OCI-LY7 (cell line): ENCODE results near the gene DNAH8.

Source experiments
- EZH2phosphoT487 ChIP-seq: fragments of 200-600 bp; sonication (generic); IDR thresholded peaks from 2 replicates; pipeline ENCODE4 v1.6.1; 2018; ENCODE audit warnings: low read depth, borderline replicate concordance, mild to moderate bottlenecking, mixed run types, antibody characterized with exemption, low read length, moderate library complexity, mixed read lengths
- TF ChIP-seq, protein P1 (sequence below): fragments of 200-600 bp; sonication (generic); conservative IDR thresholded peaks from 2 replicates; pipeline ENCODE4 v1.5.1; 2014; ENCODE audit warnings: mild to moderate bottlenecking, antibody characterized with exemption, low read length, moderate library complexity, mixed read lengths

DNA sequence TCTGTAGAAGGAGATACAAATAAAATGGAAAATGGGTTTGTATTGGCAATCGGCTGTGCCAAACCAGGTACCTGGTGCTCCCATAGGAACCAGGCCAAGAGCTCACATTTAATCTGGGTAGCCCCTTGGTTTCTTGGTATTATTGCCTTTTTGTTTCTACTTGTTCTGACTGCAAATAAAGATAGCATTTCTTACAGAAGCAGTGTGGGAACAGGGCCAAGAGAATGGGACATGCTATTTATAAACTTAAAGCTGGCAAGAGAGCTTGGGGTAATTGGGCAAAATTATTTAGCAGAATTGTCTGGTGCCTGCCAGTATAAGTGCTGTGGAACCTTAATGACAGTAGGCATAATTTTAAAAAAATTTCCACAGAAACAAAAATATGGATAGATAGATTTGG is 219.9 kb downstream of the DNAH8 start:
- TF ChIP-seq, protein P1, sequence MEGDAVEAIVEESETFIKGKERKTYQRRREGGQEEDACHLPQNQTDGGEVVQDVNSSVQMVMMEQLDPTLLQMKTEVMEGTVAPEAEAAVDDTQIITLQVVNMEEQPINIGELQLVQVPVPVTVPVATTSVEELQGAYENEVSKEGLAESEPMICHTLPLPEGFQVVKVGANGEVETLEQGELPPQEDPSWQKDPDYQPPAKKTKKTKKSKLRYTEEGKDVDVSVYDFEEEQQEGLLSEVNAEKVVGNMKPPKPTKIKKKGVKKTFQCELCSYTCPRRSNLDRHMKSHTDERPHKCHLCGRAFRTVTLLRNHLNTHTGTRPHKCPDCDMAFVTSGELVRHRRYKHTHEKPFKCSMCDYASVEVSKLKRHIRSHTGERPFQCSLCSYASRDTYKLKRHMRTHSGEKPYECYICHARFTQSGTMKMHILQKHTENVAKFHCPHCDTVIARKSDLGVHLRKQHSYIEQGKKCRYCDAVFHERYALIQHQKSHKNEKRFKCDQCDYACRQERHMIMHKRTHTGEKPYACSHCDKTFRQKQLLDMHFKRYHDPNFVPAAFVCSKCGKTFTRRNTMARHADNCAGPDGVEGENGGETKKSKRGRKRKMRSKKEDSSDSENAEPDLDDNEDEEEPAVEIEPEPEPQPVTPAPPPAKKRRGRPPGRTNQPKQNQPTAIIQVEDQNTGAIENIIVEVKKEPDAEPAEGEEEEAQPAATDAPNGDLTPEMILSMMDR: no peak
- TF ChIP-seq EZH2phosphoT487: no peak
